ENCODE data around the gene COL23A1.

- no peak for TF ChIP-seq CTCF (conservative IDR thresholded peaks at IDR 0.05; ENCODE audit: low read depth, low read length)
- TF ChIP-seq EZH2 (IDR thresholded peaks at IDR 0.05; ENCODE audit: low read length, unreplicated experiment), result no peak
These were observed 113.7 kb downstream of the COL23A1 start for GRCh38 chr5:178476531-178476930.

All from PC-3 (cell line).